Activated T-helper 17 cell treated with anti-CD3 and anti-CD28 coated beads, Interleukin-2, amount 50 U/mL, for 72 hours (primary cell): Measurements from ENCODE around the gene C1orf116. TPM values are rescaled to one million over a fixed set of nuclear protein-coding genes. Genes with fewer than 3 reads are reported as not detected.

ENCODE experiments used
- ATAC-seq: fragments of 150-1000 bp; cut with Tn5 transposase; replicated peaks from 2 replicates; pipeline ENCODE4 v1.10.0; 2021; ENCODE audit warnings: mild to moderate bottlenecking, moderate library complexity
- H3K27ac Mint-ChIP-seq: one replicate; pipeline ENCODE4 v1.8.0; 2022; ENCODE audit warnings: mixed read lengths
- H3K27me3 Mint-ChIP-seq: one replicate; pipeline ENCODE4 v1.8.0; 2022; ENCODE audit warnings: mixed read lengths
- H3K36me3 Mint-ChIP-seq: one replicate; pipeline ENCODE4 v1.8.0; 2022; ENCODE audit warnings: low read depth, mild to moderate bottlenecking, mixed read lengths
- H3K4me1 Mint-ChIP-seq: one replicate; pipeline ENCODE4 v1.8.0; 2022; ENCODE audit warnings: mixed read lengths
- H3K4me3 Mint-ChIP-seq: one replicate; pipeline ENCODE4 v1.8.0; 2022; ENCODE audit warnings: mild to moderate bottlenecking, mixed read lengths
- H3K9me3 Mint-ChIP-seq: one replicate; pipeline ENCODE4 v1.8.0; 2022; ENCODE audit warnings: mixed read lengths
- total RNA-seq, 2 donors: library from RNA; stranded (reverse); gene quantifications; one replicate each; pipeline ENCODE4 v1.2.3, GENCODE V29; 2022

C1orf116 gene
- total RNA-seq, 2 donors from 2014 or later: not detected

DNA sequence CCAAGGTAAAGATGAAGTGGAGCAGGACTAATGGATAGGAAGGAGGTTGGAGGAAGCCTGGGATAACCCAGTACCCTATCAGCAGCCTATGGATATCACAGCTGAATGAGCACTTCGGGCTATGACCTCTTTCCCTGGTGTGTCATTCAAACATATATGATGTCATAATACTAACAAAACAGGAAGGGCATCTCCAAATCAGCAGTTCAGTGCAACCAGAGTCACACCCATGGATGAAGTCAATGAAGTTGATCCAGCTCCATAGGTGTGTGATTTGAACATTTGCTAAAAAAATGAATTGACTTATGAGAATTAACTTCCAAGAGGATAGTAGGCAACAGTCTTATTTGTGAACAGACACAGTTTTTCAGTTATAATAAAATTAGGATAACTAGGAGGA is 1.7 kb upstream of the C1orf116 start:
- ATAC-seq: no peak
- Mint-ChIP-seq H3K36me3 (no peaks in the 10 kb centered on the region), H3K9me3 (no peaks in the 10 kb centered on the region), H3K27me3 (peaks cover 35% of the 10 kb centered on the region), H3K4me1 (no peaks in the 10 kb centered on the region), H3K27ac (no peak overlapping the region), H3K4me3 (no peak overlapping the region)

DNA sequence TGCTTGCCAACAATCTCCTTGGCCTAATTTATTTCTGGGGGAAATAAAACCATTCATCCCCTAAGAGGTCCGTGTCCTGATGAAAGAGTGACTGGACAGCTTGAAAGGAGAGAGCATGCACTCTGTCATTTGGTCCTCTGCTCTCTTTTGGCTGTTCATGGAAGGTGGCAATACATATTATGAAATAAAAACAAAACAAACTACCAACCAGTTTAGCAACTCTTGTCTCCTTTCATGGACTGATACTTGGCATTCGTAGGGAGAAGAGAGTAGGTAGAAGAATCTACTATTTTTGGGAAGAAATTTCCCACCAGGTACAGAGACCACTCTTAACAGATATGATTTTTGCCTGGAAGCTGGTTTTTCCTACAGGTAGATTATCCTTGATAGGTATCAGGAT is 746 bp upstream of the C1orf116 start:
- H3K9me3 Mint-ChIP-seq: no peaks in the 10 kb centered on the region

DNA sequence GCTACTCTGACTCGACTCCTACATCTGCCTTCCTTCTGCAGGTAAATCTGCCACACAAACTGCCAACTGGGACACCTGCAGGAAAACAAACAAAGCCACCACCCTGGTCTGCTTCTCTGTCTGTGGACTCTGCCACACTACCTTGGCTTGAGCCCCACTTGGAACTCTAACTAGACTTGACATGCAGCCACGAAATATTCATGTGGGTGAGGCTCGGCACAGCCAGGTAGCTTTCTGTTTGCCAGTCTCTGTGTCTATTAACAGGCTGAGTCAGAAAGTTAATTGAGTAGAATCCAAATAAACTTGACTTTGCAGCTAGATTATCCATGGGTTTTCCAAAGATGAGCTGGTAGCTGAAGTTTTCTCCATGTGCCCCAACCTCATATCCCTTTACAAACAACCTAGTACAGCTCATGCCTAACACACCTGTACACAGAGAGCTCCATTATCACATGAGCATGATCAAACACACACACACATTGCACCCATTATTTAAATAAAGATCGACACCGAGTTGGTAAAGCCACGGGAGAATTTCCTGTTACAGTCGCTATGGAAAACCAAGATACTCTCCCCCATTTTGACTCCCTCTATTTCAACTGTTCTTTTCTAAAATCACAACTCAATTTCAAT is 808 bp downstream of the C1orf116 start:
- peaks cover 51% of the 10 kb centered on the region for H3K27me3 Mint-ChIP-seq
- H3K36me3 Mint-ChIP-seq: no peaks in the 10 kb centered on the region

More for the DNA sequence above, 746 bp upstream of the C1orf116 start:
- no peaks in the 10 kb centered on the region for H3K4me1 Mint-ChIP-seq
- no peak for ATAC-seq
- H3K36me3 Mint-ChIP-seq: no peaks in the 10 kb centered on the region
- peaks cover 44% of the 10 kb centered on the region for H3K27me3 Mint-ChIP-seq
- no peak overlapping the region for H3K27ac Mint-ChIP-seq
- no peak overlapping the region for H3K4me3 Mint-ChIP-seq

GRCh38 chr1:207031016-207031415 is 1.5 kb downstream of the C1orf116 start:
- peaks cover 54% of the 10 kb centered on the region for H3K27me3 Mint-ChIP-seq
- no peak overlapping the region for H3K4me3 Mint-ChIP-seq
- no peaks in the 10 kb centered on the region for H3K4me1 Mint-ChIP-seq
- H3K36me3 Mint-ChIP-seq: no peaks in the 10 kb centered on the region
- no peak for ATAC-seq
- H3K27ac Mint-ChIP-seq: no peak overlapping the region
- no peaks in the 10 kb centered on the region for H3K9me3 Mint-ChIP-seq

More for the DNA sequence above, 808 bp downstream of the C1orf116 start:
- H3K4me1 Mint-ChIP-seq: no peaks in the 10 kb centered on the region
- ATAC-seq: no peak
- no peaks in the 10 kb centered on the region for H3K9me3 Mint-ChIP-seq
- no peak overlapping the region for H3K27ac Mint-ChIP-seq
- no peak overlapping the region for H3K4me3 Mint-ChIP-seq

DNA sequence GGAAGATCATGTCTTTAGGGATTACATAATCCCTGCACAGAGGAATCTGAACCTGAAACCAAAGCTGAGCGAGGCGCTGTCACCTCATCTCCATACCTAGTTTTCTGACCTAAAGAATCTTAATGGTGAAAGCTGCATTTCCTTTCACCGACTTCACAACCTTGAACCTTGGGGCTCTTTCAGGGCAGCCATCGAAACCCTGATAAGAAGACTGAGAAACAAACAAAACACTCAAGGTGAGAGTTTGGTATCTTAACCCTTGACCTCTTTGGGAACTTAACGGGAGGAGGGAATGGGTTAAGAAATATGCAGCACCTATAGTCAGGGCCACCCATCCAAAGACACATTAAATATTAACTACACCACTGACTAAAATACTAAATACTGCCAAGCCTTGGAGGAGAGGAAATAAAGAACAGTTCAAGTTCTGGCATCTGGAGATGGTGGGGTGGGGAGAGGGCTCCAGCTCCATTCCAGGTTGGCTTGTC is 2.0 kb downstream of the C1orf116 start:
- Mint-ChIP-seq H3K4me3 (no peak overlapping the region), H3K4me1 (no peaks in the 10 kb centered on the region), H3K27ac (no peak overlapping the region), H3K9me3 (no peaks in the 10 kb centered on the region), H3K36me3 (no peaks in the 10 kb centered on the region), H3K27me3 (peaks cover 54% of the 10 kb centered on the region)
- no peak for ATAC-seq

DNA sequence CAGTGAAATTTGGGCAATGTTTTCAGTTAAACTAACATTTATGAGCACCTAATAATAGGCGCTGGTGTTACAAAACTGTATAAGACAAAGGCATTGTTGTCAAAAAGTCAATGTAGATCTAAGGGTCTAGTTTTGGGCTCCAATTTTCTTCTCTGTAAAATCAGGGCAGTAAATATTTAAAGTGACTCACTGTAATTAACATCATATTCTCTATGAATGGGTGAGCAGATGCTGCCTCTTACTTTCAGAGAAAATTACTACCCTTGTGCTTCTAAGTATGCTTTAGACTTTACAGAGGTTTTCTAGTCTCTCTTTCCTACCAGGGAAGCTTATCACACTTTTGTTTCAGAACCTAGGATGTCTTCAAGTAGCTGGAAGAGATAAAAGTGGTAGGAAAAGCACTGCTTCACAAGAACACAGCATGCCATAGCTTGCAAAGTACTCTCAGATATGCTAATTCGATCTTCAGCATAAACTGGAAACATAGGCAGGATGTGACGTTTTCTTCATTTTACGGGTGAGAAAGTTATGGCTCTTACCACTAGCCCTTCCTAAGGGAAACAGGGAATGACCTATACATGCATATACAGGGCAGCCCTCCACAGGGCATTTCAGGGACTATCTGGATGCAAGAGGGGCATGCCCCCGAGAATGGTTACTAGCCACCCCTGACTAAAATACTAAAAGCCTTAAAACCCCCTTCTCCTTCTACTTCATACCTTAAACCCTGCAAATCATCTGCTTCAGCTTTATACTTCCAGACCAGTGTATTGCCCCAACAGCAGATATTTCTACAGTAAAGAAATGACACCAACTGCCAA is 2.6 kb downstream of the C1orf116 start:
- no peak overlapping the region for H3K27ac Mint-ChIP-seq
- ATAC-seq: no peak
- H3K27me3 Mint-ChIP-seq: peaks cover 54% of the 10 kb centered on the region
- H3K4me1 Mint-ChIP-seq: no peaks in the 10 kb centered on the region
- H3K4me3 Mint-ChIP-seq: no peak overlapping the region
- H3K36me3 Mint-ChIP-seq: no peaks in the 10 kb centered on the region
- H3K9me3 Mint-ChIP-seq: no peaks in the 10 kb centered on the region

GRCh38 chr1:207028884-207029650 is 3.5 kb downstream of the C1orf116 start:
- H3K4me1 Mint-ChIP-seq: no peaks in the 10 kb centered on the region
- no peaks in the 10 kb centered on the region for H3K9me3 Mint-ChIP-seq

DNA sequence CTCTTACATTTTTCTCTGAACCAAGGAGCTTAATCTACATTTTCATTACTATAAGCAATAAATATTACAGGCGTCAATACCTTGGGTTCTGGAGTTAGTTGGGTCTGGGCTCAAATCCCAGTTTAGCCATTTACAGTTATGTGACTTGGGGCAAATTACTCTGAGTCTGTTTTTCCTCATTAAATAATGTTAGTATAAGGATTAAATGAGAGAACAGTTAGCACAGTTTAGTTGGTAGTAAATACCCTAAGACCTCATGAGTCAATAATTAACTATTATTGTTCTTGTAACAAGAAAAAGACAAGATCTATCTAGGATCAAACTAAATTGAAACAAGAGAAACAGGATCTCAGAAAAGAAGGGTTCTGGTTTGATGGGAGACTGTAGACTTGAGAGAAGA is 4.6 kb downstream of the C1orf116 start:
- no peak for ATAC-seq
- H3K36me3 Mint-ChIP-seq: no peaks in the 10 kb centered on the region
- H3K9me3 Mint-ChIP-seq: no peaks in the 10 kb centered on the region
- no peak overlapping the region for H3K4me3 Mint-ChIP-seq
- H3K27me3 Mint-ChIP-seq: peaks cover 54% of the 10 kb centered on the region
- no peaks in the 10 kb centered on the region for H3K4me1 Mint-ChIP-seq
- no peak overlapping the region for H3K27ac Mint-ChIP-seq

More at GRCh38 chr1:207028884-207029650, 3.5 kb downstream of the C1orf116 start:
- Mint-ChIP-seq H3K27ac (no peak overlapping the region), H3K36me3 (no peaks in the 10 kb centered on the region), H3K27me3 (peaks cover 59% of the 10 kb centered on the region), H3K4me3 (no peak overlapping the region)
- ATAC-seq: no peak

DNA sequence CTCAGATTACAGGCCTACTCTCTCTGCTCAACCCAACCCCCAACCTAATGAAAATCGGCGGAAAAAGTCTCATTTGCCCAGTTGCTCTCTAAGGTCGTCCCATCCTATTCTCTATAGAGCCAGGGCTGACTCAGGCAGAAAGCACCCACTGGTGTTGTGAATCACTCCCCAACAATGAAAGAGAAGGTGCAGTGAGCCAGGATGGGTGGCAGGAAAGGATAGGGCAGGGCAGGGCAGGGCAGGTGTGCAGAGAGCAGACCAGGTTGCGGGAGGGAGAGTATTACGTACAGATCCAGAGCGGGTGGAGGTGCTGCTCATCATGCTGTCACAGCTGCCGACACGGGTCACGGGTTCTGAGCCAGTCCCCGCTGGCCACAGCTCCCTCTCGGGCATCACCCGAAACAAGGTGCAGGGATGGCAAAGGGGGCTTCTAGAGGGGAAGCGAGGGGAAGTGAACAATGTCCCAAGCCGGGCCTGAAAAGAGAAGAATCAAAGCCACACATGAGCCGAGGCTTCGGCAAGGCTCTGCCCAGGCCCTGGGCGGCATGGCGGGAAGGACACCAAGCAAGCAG is 5.3 kb downstream of the C1orf116 start:
- no peak overlapping the region for H3K27ac Mint-ChIP-seq
- ATAC-seq: no peak
- H3K9me3 Mint-ChIP-seq: no peaks in the 10 kb centered on the region
- H3K27me3 Mint-ChIP-seq: peaks cover 49% of the 10 kb centered on the region
- no peaks in the 10 kb centered on the region for H3K36me3 Mint-ChIP-seq
- H3K4me3 Mint-ChIP-seq: no peak overlapping the region
- H3K4me1 Mint-ChIP-seq: no peaks in the 10 kb centered on the region

- Mint-ChIP-seq H3K4me1 (no peaks in the 10 kb centered on the region), H3K9me3 (no peaks in the 10 kb centered on the region), H3K4me3 (no peak overlapping the region), H3K36me3 (no peaks in the 10 kb centered on the region), H3K27me3 (peaks cover 46% of the 10 kb centered on the region), H3K27ac (no peak overlapping the region)
- no peak for ATAC-seq
Observed at GRCh38 chr1:207026104-207026534, 6.4 kb downstream of the C1orf116 start.

DNA sequence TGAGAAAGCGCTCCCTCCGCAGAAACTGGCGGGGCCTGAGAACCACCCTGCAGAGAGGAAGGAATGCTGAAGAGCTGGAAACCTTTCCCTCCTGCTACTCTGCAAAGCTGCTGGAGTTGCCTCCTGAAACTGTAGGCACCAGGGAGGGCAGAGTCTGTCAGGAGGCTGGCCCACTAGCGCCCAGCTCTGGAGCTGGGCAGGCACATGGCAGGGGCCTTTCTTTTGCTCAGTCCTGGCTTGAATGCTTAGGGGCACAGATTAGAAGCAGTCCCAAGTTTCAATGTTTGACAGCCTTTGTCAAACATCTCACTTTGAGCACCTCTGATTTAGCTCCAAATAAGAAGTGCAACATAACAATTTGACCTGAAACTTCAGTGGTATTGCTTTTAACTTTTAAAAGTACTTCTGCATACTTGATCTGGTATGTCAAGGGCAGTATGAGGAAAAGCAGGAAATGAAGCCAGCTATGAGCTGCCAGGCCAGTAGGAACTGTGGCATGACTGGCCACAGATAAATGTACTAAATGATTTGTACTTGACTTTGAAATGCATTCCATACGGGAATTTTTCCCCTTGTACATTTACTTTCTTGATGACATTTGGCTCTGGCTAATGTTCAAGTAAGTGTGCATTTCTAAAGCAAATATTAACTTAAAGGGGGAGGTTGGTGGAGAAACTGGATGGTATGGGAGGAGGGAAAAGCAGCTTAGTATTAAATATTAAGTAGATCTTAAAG is 7.2 kb downstream of the C1orf116 start:
- ATAC-seq: no peak
- Mint-ChIP-seq H3K4me1 (no peaks in the 10 kb centered on the region), H3K27ac (no peak overlapping the region), H3K27me3 (peaks cover 38% of the 10 kb centered on the region), H3K4me3 (no peak overlapping the region), H3K36me3 (no peaks in the 10 kb centered on the region), H3K9me3 (no peaks in the 10 kb centered on the region)

DNA sequence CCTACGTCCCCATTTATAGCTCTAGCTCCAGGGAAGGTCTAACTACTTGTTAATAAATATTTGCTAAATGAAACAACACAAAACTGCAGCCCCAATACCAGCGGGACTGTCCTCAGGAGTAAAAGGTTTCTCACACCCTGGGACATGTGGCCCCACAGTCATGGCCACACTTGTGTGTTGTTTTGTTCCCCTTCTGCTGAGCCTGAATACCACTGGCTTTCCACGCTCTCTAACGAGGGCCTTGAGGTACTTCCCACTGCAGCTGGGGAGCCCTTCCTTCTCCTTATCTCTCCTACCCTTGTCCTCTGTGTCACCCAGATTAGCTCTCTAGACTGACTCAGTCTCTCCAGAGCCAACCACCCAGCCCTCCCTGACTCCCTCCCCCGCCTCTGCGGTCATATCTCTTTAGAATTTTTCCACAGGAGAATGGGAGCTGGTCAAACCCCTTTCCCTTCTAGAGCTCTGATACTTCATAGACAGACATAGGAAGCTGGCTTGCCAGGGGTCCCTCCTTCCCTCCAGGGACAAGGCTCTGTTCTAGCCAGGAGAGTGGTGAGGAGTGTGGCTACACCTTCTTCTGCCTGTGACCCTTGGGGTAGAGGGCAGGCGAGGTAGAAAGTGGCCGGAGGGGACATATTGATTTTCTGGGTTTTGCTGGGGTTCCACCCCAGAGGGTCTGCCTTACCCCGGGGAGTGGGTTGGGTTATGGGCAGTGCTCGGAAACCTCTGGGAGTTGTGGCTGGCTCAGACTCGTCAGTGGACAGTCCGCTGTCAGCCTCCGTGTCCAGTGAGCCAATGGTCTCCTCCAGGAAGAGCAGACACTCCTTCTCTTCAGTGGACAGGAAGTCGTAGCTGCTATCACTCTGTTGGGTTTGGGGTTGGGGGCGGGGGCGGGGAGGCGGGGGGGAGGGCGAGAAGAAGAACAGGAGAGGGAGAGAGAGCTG is 8.1 kb downstream of the C1orf116 start:
- Mint-ChIP-seq H3K9me3 (no peaks in the 10 kb centered on the region), H3K27ac (no peak overlapping the region), H3K4me3 (no peak overlapping the region), H3K36me3 (no peaks in the 10 kb centered on the region), H3K4me1 (no peaks in the 10 kb centered on the region), H3K27me3 (peaks cover 33% of the 10 kb centered on the region)
- ATAC-seq: peak; percentile 52
